ENCODE data around the gene SESN1. TPM values are rescaled to one million over a fixed set of nuclear protein-coding genes. Genes with fewer than 3 reads are reported as not detected.

SESN1 gene
- total and polyA plus RNA-seq, 9 of the 15 experiments (the other 6 are each of a cell fraction or from before 2014, with no cell fraction given), result 3.1 to 13.0 (median 7.4) TPM

DNA sequence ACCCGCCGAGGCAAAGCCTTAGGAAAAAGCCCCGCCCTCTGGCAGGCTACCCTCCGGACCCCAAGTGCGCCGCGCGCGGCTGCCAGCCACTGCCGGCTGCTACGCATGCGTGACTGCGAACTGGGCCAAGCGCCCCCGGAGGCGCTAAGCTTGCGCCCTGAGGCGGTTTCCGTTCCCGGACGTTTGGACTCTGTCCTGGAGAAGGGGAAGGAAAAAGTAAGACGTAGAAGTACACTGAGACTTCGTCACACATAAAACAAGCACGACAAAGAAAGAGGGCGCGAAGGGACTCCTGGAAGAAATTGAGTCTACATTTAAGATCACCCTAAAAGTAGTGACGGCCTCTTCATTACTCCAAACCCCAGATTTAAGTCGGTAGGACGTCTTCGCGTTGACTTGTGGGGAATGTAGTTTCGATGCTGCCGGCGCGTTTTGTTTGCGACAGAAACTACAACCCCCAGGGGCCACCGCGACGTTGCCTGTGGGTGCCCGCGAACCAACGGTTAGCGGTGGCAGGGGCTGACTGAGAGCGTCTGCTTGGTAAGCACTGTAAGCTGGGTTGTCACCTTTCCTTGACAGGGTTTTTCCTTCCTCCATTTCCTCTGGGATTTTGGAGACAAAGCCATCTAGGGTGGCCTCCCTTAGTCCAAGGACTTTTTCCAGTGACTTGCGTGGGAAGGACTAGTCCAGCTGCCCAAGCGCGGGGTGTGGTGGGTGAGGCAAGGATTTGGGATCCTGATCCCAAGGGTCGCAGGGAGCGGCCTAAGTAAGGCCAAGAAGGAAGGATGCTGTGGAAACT, 589 bp upstream of the SESN1 start, which contains the start of gene CEP57L1 (continued):
- peak; percentile 81; the same call in 1 of the 2 replicates for TF ChIP-seq KAT7 (CRISPR knock-in tag; IDR thresholded peaks at IDR 0.05; ENCODE audit: borderline replicate concordance)
- no peak for TF ChIP-seq RBM15 (IDR thresholded peaks at IDR 0.05; ENCODE audit: insufficient read depth, low read length)
- TF ChIP-seq RBFOX2 (IDR thresholded peaks at IDR 0.05; ENCODE audit: low read depth, low read length), result peak; percentile 90
- TF ChIP-seq ARNT (IDR thresholded peaks at IDR 0.05), result peak in 1 of 2 experiments; percentile 93; a peak in 2 of 4 replicates
- TF ChIP-seq GMEB1 (CRISPR knock-in tag; IDR thresholded peaks at IDR 0.05), result peak; percentile 64
- TF ChIP-seq ZNF766 (CRISPR knock-in tag; conservative IDR thresholded peaks at IDR 0.05), result peak; percentile 46; the same call in 1 of the 2 replicates
- no peak for TF ChIP-seq NR2C2 (CRISPR knock-in tag; IDR thresholded peaks at IDR 0.05)
- peak; percentile 92 for TF ChIP-seq NR2C2 (tag; IDR thresholded peaks at IDR 0.05)
- TF ChIP-seq HCFC1 (IDR thresholded peaks at IDR 0.05; ENCODE audit: low read depth, low read length), result peak; percentile 97
- 0 out of 2 replicates have a peak, but pooled peaks have one; percentile 24 for TF ChIP-seq SMARCA5 (IDR thresholded peaks at IDR 0.05)
- TF ChIP-seq MBD2 (IDR thresholded peaks at IDR 0.05; ENCODE audit: borderline replicate concordance, low read depth), result peak; percentile 61
- TF ChIP-seq, protein P1, sequence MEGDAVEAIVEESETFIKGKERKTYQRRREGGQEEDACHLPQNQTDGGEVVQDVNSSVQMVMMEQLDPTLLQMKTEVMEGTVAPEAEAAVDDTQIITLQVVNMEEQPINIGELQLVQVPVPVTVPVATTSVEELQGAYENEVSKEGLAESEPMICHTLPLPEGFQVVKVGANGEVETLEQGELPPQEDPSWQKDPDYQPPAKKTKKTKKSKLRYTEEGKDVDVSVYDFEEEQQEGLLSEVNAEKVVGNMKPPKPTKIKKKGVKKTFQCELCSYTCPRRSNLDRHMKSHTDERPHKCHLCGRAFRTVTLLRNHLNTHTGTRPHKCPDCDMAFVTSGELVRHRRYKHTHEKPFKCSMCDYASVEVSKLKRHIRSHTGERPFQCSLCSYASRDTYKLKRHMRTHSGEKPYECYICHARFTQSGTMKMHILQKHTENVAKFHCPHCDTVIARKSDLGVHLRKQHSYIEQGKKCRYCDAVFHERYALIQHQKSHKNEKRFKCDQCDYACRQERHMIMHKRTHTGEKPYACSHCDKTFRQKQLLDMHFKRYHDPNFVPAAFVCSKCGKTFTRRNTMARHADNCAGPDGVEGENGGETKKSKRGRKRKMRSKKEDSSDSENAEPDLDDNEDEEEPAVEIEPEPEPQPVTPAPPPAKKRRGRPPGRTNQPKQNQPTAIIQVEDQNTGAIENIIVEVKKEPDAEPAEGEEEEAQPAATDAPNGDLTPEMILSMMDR (IDR thresholded peaks at IDR 0.05 in 2 of 3, conservative IDR thresholded peaks at IDR 0.05 in 1 of 3; ENCODE audit: insufficient read depth in 2 of 3, low read depth in 1 of 3, low read length in 3 of 3), result peak; percentile 31 to 46 (median 38); a peak in 5 of 6 replicates
- TF ChIP-seq SRSF3 (IDR thresholded peaks at IDR 0.05; ENCODE audit: insufficient read depth, low read length), result no peak
- TF ChIP-seq ZFP36 (IDR thresholded peaks at IDR 0.05; ENCODE audit: low read depth, low read length, partially characterized antibody), result no peak
- TF ChIP-seq TRIM28 (IDR thresholded peaks at IDR 0.05), result 0 out of 2 replicates have a peak, but pooled peaks have one; percentile 50
- peak; percentile 70 to 73; a peak in 3 of 4 replicates for TF ChIP-seq TBL1XR1 (IDR thresholded peaks at IDR 0.05; ENCODE audit: low read length in 2 of 2)
- no peak for TF ChIP-seq HIVEP1 (CRISPR knock-in tag; IDR thresholded peaks at IDR 0.05)
- TF ChIP-seq ELK1 (CRISPR knock-in tag; IDR thresholded peaks at IDR 0.05), result no peak
- 0 out of 2 replicates have a peak, but pooled peaks have one; percentile 21 for TF ChIP-seq BHLHE40 (IDR thresholded peaks at IDR 0.05; ENCODE audit: low read length)
- TF ChIP-seq L3MBTL2 (IDR thresholded peaks at IDR 0.05), result peak; percentile 38; the same call in 1 of the 2 replicates
- TF ChIP-seq HINFP (tag; conservative IDR thresholded peaks at IDR 0.05; ENCODE audit: low read depth), result peak; percentile 82
- peak; percentile 63; the same call in 1 of the 2 replicates for TF ChIP-seq NFATC3 (IDR thresholded peaks at IDR 0.05)
